T-cell (primary cell): Measurements from ENCODE around the gene ZNF423. TPM values are rescaled to one million over a fixed set of nuclear protein-coding genes. Genes with fewer than 3 reads are reported as not detected.
"Not testable (repeated sequence)": the region's sequence is repeated elsewhere in the genome, so short reads cannot be mapped to it uniquely, and the experiment has no call there.

ENCODE experiments used
- ATAC-seq, 4 experiments: fragments of 200-7000 bp in 3 of 4; fragments of 150-1000 bp in 1 of 4; cut with Tn5 transposase; replicated peaks in 1 of 4; 1 replicate in 3 of 4; 2 replicates in 1 of 4; pipeline ENCODE4 v1.10.0; 2021; ENCODE audit warnings: moderate library complexity in 3 of 4, mild to moderate bottlenecking in 2 of 4, moderate number of reproducible peaks in 1 of 4
- CTCF ChIA-PET, 2 donors: fragments of 300-600 bp; sonication (Branson Sonifier 250); formaldehyde crosslinking; loops; one replicate each; lab custom pipeline; 2022; ENCODE audit warnings: antibody characterized with exemption in 2 of 2; lab: Charles Lee
- POLR2A ChIA-PET, 2 donors: fragments of 300-600 bp; sonication (Branson Sonifier 250); formaldehyde crosslinking; loops; one replicate each; lab custom pipeline; 2022; ENCODE audit warnings: antibody characterized with exemption in 2 of 2; lab: Charles Lee
- DNase-seq, 35 experiments: peaks; one replicate each; pipeline versions ENCODE4 v3.0.0 to v3.0.0-alpha.2; 2013 to 2023
- H3K27ac ChIP-seq: one replicate; pipeline ENCODE4 v1.5.1; 2013; ENCODE audit warnings: low read length
- H3K27me3 ChIP-seq, 2 experiments: replicated peaks in 1 of 2; 1 replicate in 1 of 2; 2 replicates in 1 of 2; pipeline versions ENCODE4 v1.6.1 to v1.7.0; 2013; ENCODE audit warnings: low read length in 1 of 2, mixed read lengths in 1 of 2; ENCODE audit not compliant: control insufficient read depth in 2 of 2, insufficient read depth in 2 of 2; ENCODE audit errors: extremely low read depth in 1 of 2
- H3K36me3 ChIP-seq, 2 donors: 1 replicate in 1 of 2; 2 replicates in 1 of 2; pipeline versions ENCODE4 v1.6.1 to v1.7.0; 2013; ENCODE audit warnings: low read length in 1 of 2; ENCODE audit not compliant: control insufficient read depth in 2 of 2, insufficient read depth in 1 of 2; ENCODE audit errors: extremely low read depth in 1 of 2
- H3K4me1 ChIP-seq, 2 experiments: 1 replicate in 1 of 2; 2 replicates in 1 of 2; pipeline versions ENCODE4 v1.6.1 to v1.7.0; 2013; ENCODE audit warnings: low read length in 2 of 2, mixed read lengths in 1 of 2; ENCODE audit not compliant: insufficient read depth in 2 of 2, control insufficient read depth in 1 of 2; ENCODE audit errors: extremely low read depth in 1 of 2
- H3K4me3 ChIP-seq, 2 donors: 1 replicate in 1 of 2; 2 replicates in 1 of 2; pipeline versions ENCODE4 v1.5.1 to v1.7.0; 2013; ENCODE audit warnings: mild to moderate bottlenecking in 2 of 2, low read length in 1 of 2, moderate library complexity in 1 of 2; ENCODE audit not compliant: control insufficient read depth in 1 of 2; ENCODE audit errors: extremely low read depth in 1 of 2
- H3K9me3 ChIP-seq: 2 replicates; pipeline ENCODE4 v1.7.0; 2013
- H3K27ac Mint-ChIP-seq, 2 donors: one replicate each; pipeline ENCODE4 v1.8.0; 2020 to 2021; ENCODE audit warnings: mild to moderate bottlenecking in 2 of 2, mixed read lengths in 2 of 2
- H3K27me3 Mint-ChIP-seq, 2 donors: one replicate each; pipeline ENCODE4 v1.8.0; 2021 to 2022; ENCODE audit warnings: mixed read lengths in 2 of 2
- H3K36me3 Mint-ChIP-seq: one replicate; pipeline ENCODE4 v1.8.0; 2021; ENCODE audit warnings: mixed read lengths
- H3K4me1 Mint-ChIP-seq, 3 donors: one replicate each; pipeline ENCODE4 v1.8.0; 2020 to 2022; ENCODE audit warnings: mixed read lengths in 3 of 3, mild to moderate bottlenecking in 1 of 3
- H3K4me3 Mint-ChIP-seq, 3 donors: one replicate each; pipeline ENCODE4 v1.8.0; 2020 to 2022; ENCODE audit warnings: mild to moderate bottlenecking in 3 of 3, mixed read lengths in 3 of 3, moderate library complexity in 3 of 3
- H3K9me3 Mint-ChIP-seq, 3 donors: one replicate each; pipeline ENCODE4 v1.8.0; 2020 to 2022; ENCODE audit warnings: mixed read lengths in 3 of 3
- WGBS: methylation state at CpG from one replicate; pipeline ENCODE4 v1.1.5; 2013; ENCODE audit warnings: missing lambda C conversion rate; ENCODE audit not compliant: insufficient coverage; 5-methylcytosine and 5-hydroxymethylcytosine counted together
- total RNA-seq, 35 experiments: library from RNA in 6 of 35; stranded (reverse) in 6 of 35; fragments of 120-200 nt in 1 of 35; gene quantifications; one replicate each; pipeline versions ENCODE4 v1.2.1 to v1.2.4 and lab custom pipeline; 2013 to 2026

ZNF423 gene
- total RNA-seq, 5 donors from 2014 or later (not counting 1 experiment from before 2014, with no cell fraction given): 0.07 to 0.12 TPM; not detected in 3

DNA sequence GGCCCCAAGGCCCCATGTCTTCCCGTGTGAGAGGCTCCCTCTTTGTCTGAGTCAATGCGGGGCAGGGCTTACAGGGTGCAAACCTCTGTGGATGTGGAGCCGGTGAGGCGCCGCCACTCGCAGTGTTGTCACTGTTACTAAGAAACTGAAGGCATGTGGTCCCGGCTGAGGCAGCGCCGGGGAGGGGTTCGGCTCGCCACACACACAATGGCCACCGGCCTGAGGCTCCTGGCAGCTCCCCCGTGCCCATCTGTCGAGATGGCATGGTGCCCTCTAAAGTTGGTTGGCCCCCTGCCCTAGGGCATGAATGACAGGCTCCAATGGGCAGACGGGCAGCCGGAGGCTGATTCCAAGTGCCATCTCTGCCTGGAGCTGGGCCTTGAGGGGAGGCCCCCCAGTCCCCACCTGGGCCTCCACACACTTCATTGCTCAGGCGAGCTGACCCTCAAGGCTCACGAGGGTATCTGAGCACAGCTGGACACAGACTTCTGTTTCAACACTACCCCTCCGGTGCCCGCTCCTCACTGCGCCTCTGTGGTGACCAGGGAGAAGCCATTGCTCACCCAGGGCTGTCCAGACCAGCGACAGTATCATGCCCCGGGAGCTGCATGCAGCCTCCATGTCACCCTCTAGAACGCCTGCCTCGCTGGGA lies 345.1 kb downstream of the ZNF423 start:
- no peak for ATAC-seq
- no peaks in the 10 kb centered on the region for H3K4me1 Mint-ChIP-seq
- Histone ChIP-seq H3K4me3 (no peak overlapping the region), H3K4me1 (no peaks in the 10 kb centered on the region), H3K27ac (no peak overlapping the region), H3K9me3 (no peaks in the 10 kb centered on the region), H3K36me3 (no peaks in the 10 kb centered on the region), H3K27me3 (peaks cover 0 to 5% of the 10 kb centered on the region in 2 experiments)
- no peak for DNase-seq
- H3K36me3 Mint-ChIP-seq: no peaks in the 10 kb centered on the region
- no peak overlapping the region for H3K4me3 Mint-ChIP-seq
- H3K9me3 Mint-ChIP-seq: no peaks in the 10 kb centered on the region
- ChIA-PET CTCF (no interaction called here), POLR2A (no interaction called here)
- H3K27me3 Mint-ChIP-seq: no peaks in the 10 kb centered on the region
- H3K27ac Mint-ChIP-seq: no peak overlapping the region
- 83% methylated on average over 23 of the region's 25 CpGs for WGBS

DNA sequence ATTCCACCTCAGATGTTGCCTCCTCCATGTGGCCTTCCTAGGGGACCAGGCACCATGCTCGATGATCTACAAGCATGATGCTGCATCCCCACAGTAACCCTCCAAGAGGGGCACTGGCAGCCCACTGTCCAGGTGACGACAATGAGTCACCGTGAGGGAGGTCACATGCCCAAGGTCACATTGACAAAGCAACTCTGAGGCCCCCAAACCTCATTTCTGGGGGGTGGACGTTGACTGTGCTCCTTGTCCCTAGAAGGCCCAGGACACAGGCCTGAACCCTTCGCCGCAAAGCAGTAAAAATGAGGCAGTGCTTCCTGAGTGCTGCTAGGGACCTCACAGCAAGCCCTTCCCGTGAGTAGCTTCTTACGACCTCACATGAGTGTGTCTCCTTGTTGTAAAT lies 345.8 kb downstream of the ZNF423 start:
- Histone ChIP-seq H3K36me3 (no peaks in the 10 kb centered on the region), H3K4me3 (no peak overlapping the region), H3K27ac (no peak overlapping the region), H3K27me3 (peaks cover 0 to 5% of the 10 kb centered on the region in 2 experiments), H3K4me1 (no peaks in the 10 kb centered on the region), H3K9me3 (no peaks in the 10 kb centered on the region)
- 81% methylated on average over 8 of the region's 8 CpGs for WGBS
- no peaks in the 10 kb centered on the region for H3K27me3 Mint-ChIP-seq
- no peak overlapping the region for H3K4me3 Mint-ChIP-seq
- no peaks in the 10 kb centered on the region for H3K9me3 Mint-ChIP-seq
- CTCF ChIA-PET: no interaction called here
- DNase-seq: no peak
- POLR2A ChIA-PET: no interaction called here
- ATAC-seq: no peak
- H3K36me3 Mint-ChIP-seq: no peaks in the 10 kb centered on the region
- H3K4me1 Mint-ChIP-seq: no peaks in the 10 kb centered on the region
- no peak overlapping the region for H3K27ac Mint-ChIP-seq

DNA sequence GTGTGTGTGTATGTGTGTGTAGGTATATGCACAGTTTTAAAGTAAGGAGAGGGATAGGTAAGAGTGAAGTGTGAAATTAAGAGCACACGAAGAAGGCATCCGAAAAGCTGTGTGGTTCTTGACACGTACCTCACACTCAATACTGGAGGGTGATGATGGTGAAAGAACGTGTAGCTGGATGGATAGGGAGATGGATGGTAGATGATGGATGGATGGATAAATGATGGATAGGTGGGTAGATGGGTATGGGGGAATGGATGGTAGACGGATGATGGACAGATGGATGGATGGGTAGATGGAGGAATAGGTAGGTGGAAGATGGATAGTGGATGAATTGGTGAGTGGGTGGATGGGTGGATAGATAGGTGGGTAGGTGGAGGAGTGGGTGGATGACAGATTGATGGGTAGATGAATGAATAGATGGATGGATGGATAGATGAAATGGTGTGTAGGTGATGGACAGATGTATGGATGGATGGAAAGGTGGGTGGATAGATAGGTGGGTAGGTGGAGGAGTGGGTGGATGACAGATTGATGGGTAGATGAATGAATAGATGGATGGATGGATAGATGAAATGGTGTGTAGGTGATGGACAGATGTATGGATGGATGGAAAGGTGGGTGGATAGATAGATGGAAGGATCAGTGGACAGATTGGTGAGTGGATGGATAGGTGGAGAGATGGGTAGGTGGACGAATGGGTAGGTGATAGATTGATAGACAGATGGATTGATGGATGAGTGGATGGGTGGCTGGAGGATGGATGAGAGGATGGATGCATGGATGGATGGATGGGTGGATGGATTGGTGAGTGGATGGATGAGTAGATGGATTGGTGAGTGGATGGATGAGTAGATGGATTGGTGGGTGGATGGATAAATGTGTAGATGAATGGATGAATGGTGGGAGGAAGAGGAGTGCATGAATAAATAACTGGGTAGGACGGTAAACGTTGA lies 349.6 kb downstream of the ZNF423 start:
- H3K4me1 ChIP-seq, H3K36me3 ChIP-seq, DNase-seq, H3K9me3 ChIP-seq, CTCF ChIA-PET, H3K27me3 ChIP-seq, POLR2A ChIA-PET, H3K4me3 ChIP-seq, H3K27ac ChIP-seq, H3K9me3 Mint-ChIP-seq, ATAC-seq, H3K27ac Mint-ChIP-seq, H3K27me3 Mint-ChIP-seq, H3K36me3 Mint-ChIP-seq, H3K4me3 Mint-ChIP-seq: not testable (repeated sequence)
- peaks cover 4 to 13% (median 9%) of the 10 kb centered on the region in 3 donors for H3K4me1 Mint-ChIP-seq
- WGBS: 66% methylated on average over 8 of the region's 8 CpGs

DNA sequence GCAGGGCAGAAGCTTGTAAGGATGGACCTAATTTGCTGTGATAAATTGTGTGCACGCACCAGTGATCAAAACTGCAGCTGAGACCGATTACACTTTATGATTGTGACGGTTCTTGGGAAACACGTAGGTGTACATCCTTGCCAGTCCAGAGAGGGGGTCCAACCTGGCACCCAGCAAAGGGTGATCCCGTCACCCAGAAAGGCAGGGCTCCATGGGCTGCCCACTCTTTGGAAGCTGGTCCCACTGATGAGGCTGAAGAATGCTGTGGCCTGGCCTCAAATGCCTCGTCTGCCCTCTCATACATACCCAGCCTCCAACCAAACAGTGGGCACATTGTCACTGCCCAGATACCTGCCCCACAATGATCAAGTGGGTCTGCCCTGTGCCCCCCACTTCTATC lies 350.4 kb downstream of the ZNF423 start:
- no peaks in the 10 kb centered on the region for H3K27me3 Mint-ChIP-seq
- Histone ChIP-seq H3K27ac (no peak overlapping the region), H3K9me3 (no peaks in the 10 kb centered on the region), H3K4me3 (no peak overlapping the region), H3K4me1 (peaks cover 0 to 5% of the 10 kb centered on the region in 2 experiments), H3K27me3 (no peaks in the 10 kb centered on the region), H3K36me3 (no peaks in the 10 kb centered on the region)
- no peaks in the 10 kb centered on the region for H3K36me3 Mint-ChIP-seq
- ChIA-PET POLR2A (no interaction called here), CTCF (no interaction called here)
- ATAC-seq (no peak), DNase-seq (no peak)
- H3K4me3 Mint-ChIP-seq: no peak overlapping the region
- no peaks in the 10 kb centered on the region for H3K9me3 Mint-ChIP-seq
- no peak overlapping the region for H3K27ac Mint-ChIP-seq
- 84% methylated on average over 6 of the region's 6 CpGs for WGBS
- H3K4me1 Mint-ChIP-seq: peaks cover 4 to 13% (median 9%) of the 10 kb centered on the region in 3 donors

GRCh38 chr16:49504626-49505025 lies 351.3 kb downstream of the ZNF423 start:
- no peaks in the 10 kb centered on the region for H3K36me3 Mint-ChIP-seq
- 94% methylated on average over 2 of the region's 2 CpGs for WGBS
- ChIA-PET POLR2A (no interaction called here), CTCF (no interaction called here)
- H3K4me3 ChIP-seq: no peak overlapping the region
- H3K9me3 Mint-ChIP-seq: no peaks in the 10 kb centered on the region
- H3K27ac ChIP-seq: no peak overlapping the region
- H3K27me3 ChIP-seq: no peaks in the 10 kb centered on the region
- no peak overlapping the region for H3K4me3 Mint-ChIP-seq
- peaks cover 4 to 13% (median 9%) of the 10 kb centered on the region in 3 donors for H3K4me1 Mint-ChIP-seq
- no peaks in the 10 kb centered on the region for H3K9me3 ChIP-seq
- H3K27me3 Mint-ChIP-seq: no peaks in the 10 kb centered on the region
- no peak overlapping the region for H3K27ac Mint-ChIP-seq
- no peak for DNase-seq
- ATAC-seq: no peak
- H3K4me1 ChIP-seq: peaks cover 0 to 5% of the 10 kb centered on the region in 2 experiments
- no peaks in the 10 kb centered on the region for H3K36me3 ChIP-seq

GRCh38 chr16:49504023-49504364 lies 351.9 kb downstream of the ZNF423 start:
- Histone ChIP-seq H3K27ac (no peak overlapping the region), H3K36me3 (no peaks in the 10 kb centered on the region), H3K4me3 (no peak overlapping the region), H3K9me3 (no peaks in the 10 kb centered on the region), H3K4me1 (peaks cover 0 to 5% of the 10 kb centered on the region in 2 experiments), H3K27me3 (peaks cover 0 to 4% of the 10 kb centered on the region in 2 experiments)
- ChIA-PET POLR2A (no interaction called here), CTCF (no interaction called here)
- no peak for DNase-seq
- Mint-ChIP-seq H3K27ac (no peak overlapping the region), H3K36me3 (no peaks in the 10 kb centered on the region), H3K4me3 (no peak overlapping the region), H3K9me3 (no peaks in the 10 kb centered on the region), H3K4me1 (peaks cover 4 to 13% (median 9%) of the 10 kb centered on the region in 3 donors), H3K27me3 (no peaks in the 10 kb centered on the region)
- 45% methylated on average over 2 of the region's 2 CpGs for WGBS
- ATAC-seq: no peak
